K562 (cell line): ENCODE data around the gene ARHGEF10L. TPM values are rescaled to one million over a fixed set of nuclear protein-coding genes. Genes with fewer than 3 reads are reported as not detected.
A peak's percentile ranks its signal among the peaks of the same experiment; 100 is the strongest.

Experiments used
- ATAC-seq: fragments of 200-7000 bp; cut with Tn5 transposase; 3 replicates; pipeline ENCODE4 v1.9.1; 2020; ENCODE audit warnings: moderate library complexity
- BruUV-seq: library from RNA; stranded (reverse); fragments of 400-500 nt; replicated peaks from 2 replicates; lab custom pipeline; 2021; lab: Mats Ljungman, UMichigan
- CTCF ChIA-PET: fragments of 300-600 bp; formaldehyde crosslinking; extraction: SDS; loops from one replicate; lab custom pipeline; 2021; ENCODE audit warnings: low intra/inter-chr PET ratio; lab: Yijun Ruan, JAX
- POLR2A ChIA-PET: fragments of 300-600, 350-650 bp; sonication (Branson Sonifier 250); formaldehyde crosslinking; extraction: SDS; loops from one replicate; lab custom pipeline; 2021; ENCODE audit warnings: antibody characterized with exemption, inconsistent platforms; lab: Yijun Ruan, JAX
- DNase-seq, 4 experiments: peaks; one replicate each; pipeline versions ENCODE4 v3.0.0 to v3.0.0-alpha.2; 2011 to 2018; ENCODE audit warnings: low spot score in 3 of 4, mixed read lengths in 3 of 4; ENCODE audit errors: extremely low read depth in 1 of 4
- FAIRE-seq: peaks from 2 replicates; lab custom pipeline; 2011; peaks lifted over from hg19 to GRCh38; lab: Jason Lieb, UNC
- H2AFZ ChIP-seq: 2 replicates; pipeline ENCODE4 v1.6.0; 2011; ENCODE audit warnings: low read depth, low read length, control low read depth, inconsistent platforms
- H3K27ac ChIP-seq: fragments of 200-600 bp; 3 replicates; pipeline ENCODE4 v1.8.0; 2011; ENCODE audit warnings: low read depth, mild to moderate bottlenecking, control low read depth, inconsistent platforms, low read length, moderate library complexity, mixed read lengths; ENCODE audit errors: extremely low read depth
- H3K27me3 ChIP-seq, 2 experiments: fragments of 300-600 bp in 1 of 2; 2 replicates in 1 of 2; 3 replicates in 1 of 2; pipeline versions ENCODE4 v1.6.0 to v1.8.0; 2011; ENCODE audit warnings: inconsistent platforms in 2 of 2, low read length in 2 of 2, mild to moderate bottlenecking in 1 of 2, mixed read lengths in 1 of 2, moderate library complexity in 1 of 2; ENCODE audit not compliant: control insufficient read depth in 2 of 2, insufficient read depth in 2 of 2
- H3K36me3 ChIP-seq: fragments of 300-600 bp; 3 replicates; pipeline ENCODE4 v1.8.0; 2011; ENCODE audit warnings: mild to moderate bottlenecking, low read length, inconsistent platforms; ENCODE audit not compliant: control insufficient read depth, insufficient read depth
- H3K4me1 ChIP-seq, 2 experiments: fragments of 200-600 bp in 1 of 2; replicated peaks in 1 of 2; 2 replicates in 1 of 2; 3 replicates in 1 of 2; pipeline versions ENCODE4 v1.5.1 to v1.8.0; 2011; ENCODE audit warnings: inconsistent platforms in 2 of 2, low read length in 2 of 2, mild to moderate bottlenecking in 1 of 2, mixed read lengths in 1 of 2, moderate library complexity in 1 of 2; ENCODE audit not compliant: control insufficient read depth in 2 of 2, insufficient read depth in 2 of 2
- H3K4me2 ChIP-seq: 2 replicates; pipeline ENCODE4 v1.6.1; 2011; ENCODE audit warnings: low read length, control low read depth, inconsistent platforms, mixed read lengths; ENCODE audit not compliant: insufficient read depth
- H3K4me3 ChIP-seq: fragments of 200-600 bp; sonication (generic), shearing (Covaris generic); 2 replicates; pipeline ENCODE4 v1.5.1; 2016; ENCODE audit warnings: control low read depth, inconsistent platforms
- H3K79me2 ChIP-seq: fragments of 200-600 bp; 3 replicates; pipeline ENCODE4 v1.8.0; 2011; ENCODE audit warnings: low read length, inconsistent platforms; ENCODE audit not compliant: control insufficient read depth, insufficient read depth
- H3K9ac ChIP-seq, 2 experiments: 2 replicates each; pipeline versions ENCODE4 v1.6.0 to v1.6.1; 2011; ENCODE audit warnings: low read depth in 2 of 2, low read length in 2 of 2, control low read depth in 1 of 2, inconsistent platforms in 1 of 2, mild to moderate bottlenecking in 1 of 2, mixed read lengths in 1 of 2; ENCODE audit not compliant: insufficient read depth in 1 of 2
- H3K9me1 ChIP-seq: one replicate; pipeline ENCODE4 v1.6.0; 2011; ENCODE audit warnings: inconsistent platforms, mild to moderate bottlenecking, low read length, moderate library complexity; ENCODE audit not compliant: control insufficient read depth, insufficient read depth
- H3K9me3 ChIP-seq: replicated peaks from 2 replicates; pipeline ENCODE4 v1.5.1; 2011; ENCODE audit warnings: low read depth, low read length, inconsistent platforms; ENCODE audit not compliant: control insufficient read depth, insufficient read depth
- H4K20me1 ChIP-seq: replicated peaks from 2 replicates; pipeline ENCODE4 v1.6.1; 2011; ENCODE audit warnings: low read length, inconsistent platforms, mixed read lengths; ENCODE audit not compliant: control insufficient read depth, insufficient read depth
- CTCF ChIP-seq, 3 experiments: IDR thresholded peaks in 2 of 3; conservative IDR thresholded peaks in 1 of 3; 2 replicates each; pipeline ENCODE4 v1.5.1; 2011 to 2012; ENCODE audit warnings: low read length in 3 of 3, mild to moderate bottlenecking in 3 of 3, control low read depth in 2 of 3, improper control_type of control experiment in 1 of 3, inconsistent platforms in 1 of 3, low read depth in 1 of 3, mixed read lengths in 1 of 3, moderate library complexity in 1 of 3; ENCODE audit not compliant: insufficient read depth in 2 of 3
- WGBS: fragments of 100-300 bp; shearing (Covaris generic); methylation state at CpG from one replicate; pipeline ENCODE4 v1.1.6; 2016; ENCODE audit warnings: low coverage, mixed read lengths; ENCODE audit not compliant: insufficient coverage; ENCODE audit errors: missing lambda C conversion rate; 5-methylcytosine and 5-hydroxymethylcytosine counted together
- in situ Hi-C: fragments of 300-500 bp; cut with MboI; formaldehyde crosslinking; loops from 4 replicates; pipeline ENCODE4 v1.15.0; 2018; ENCODE audit warnings: inconsistent platforms, mixed read lengths
- intact Hi-C: fragments of 100-400 bp; cut with micrococcal nuclease; formaldehyde crosslinking; loops from 2 replicates; pipeline ENCODE4 v1.14.2; 2022
- polyA plus RNA-seq, 8 experiments: library from polyadenylated mRNA; depleted of rRNA in 4 of 8; stranded (reverse) in 5 of 8; unstranded in 3 of 8; fragments of >200 nt; fragmentation: Nextera tagmentation in 2 of 8; fragmentation: Illumina TruSeq in 1 of 8; extraction: Ambion mirVana in 2 of 8; extraction: Trizol in 1 of 8; gene quantifications; 2 replicates each; pipeline versions ENCODE4 v1.2.1 to v1.2.3, GENCODE V29; 2011 to 2014; ENCODE audit warnings: inconsistent platforms in 1 of 8, missing spikeins in 1 of 8
- total RNA-seq, 7 experiments: library from RNA; depleted of rRNA in 6 of 7; stranded (reverse); fragments of >200 nt in 6 of 7; fragmentation: Illumina TruSeq in 2 of 7; extraction: Trizol in 2 of 7; gene quantifications; 2 replicates each; pipeline versions ENCODE4 v1.2.1 to v1.2.3, GENCODE V29; 2011 to 2021; ENCODE audit warnings: low replicate concordance in 1 of 7
- TF ChIP-seq, protein P1 (sequence below): IDR thresholded peaks from 2 replicates; pipeline ENCODE4 v1.6.1; 2012; ENCODE audit warnings: low read depth, low read length, improper control_type of control experiment, borderline replicate concordance

ARHGEF10L gene
- total and polyA plus RNA-seq, 9 of the 15 experiments (the other 6 are each of a cell fraction or from before 2014, with no cell fraction given): 0.09 to 0.13 TPM; not detected in 7

- intact Hi-C loops: no loop called here
- ATAC-seq (peak; percentile 65), DNase-seq (no peak), FAIRE-seq (no peak)
- Histone ChIP-seq H3K9me1 (no peaks in the 10 kb centered on the region), H3K4me2 (no peak overlapping the region), H3K27me3 (peaks cover 21 to 46% of the 10 kb centered on the region in 2 experiments), H3K9ac (no peak overlapping the region)
- in situ Hi-C loops: no loop called here
- CTCF ChIA-PET: no interaction called here
- 0 out of 6 replicates have a peak, but pooled peaks of 1 of the 3 experiments have one; percentile 1 for TF ChIP-seq CTCF (IDR thresholded peaks at IDR 0.05 in 2 of 3, conservative IDR thresholded peaks at IDR 0.05 in 1 of 3; ENCODE audit: insufficient read depth in 2 of 3, low read depth in 1 of 3, low read length in 3 of 3)
- TF ChIP-seq, protein P1, sequence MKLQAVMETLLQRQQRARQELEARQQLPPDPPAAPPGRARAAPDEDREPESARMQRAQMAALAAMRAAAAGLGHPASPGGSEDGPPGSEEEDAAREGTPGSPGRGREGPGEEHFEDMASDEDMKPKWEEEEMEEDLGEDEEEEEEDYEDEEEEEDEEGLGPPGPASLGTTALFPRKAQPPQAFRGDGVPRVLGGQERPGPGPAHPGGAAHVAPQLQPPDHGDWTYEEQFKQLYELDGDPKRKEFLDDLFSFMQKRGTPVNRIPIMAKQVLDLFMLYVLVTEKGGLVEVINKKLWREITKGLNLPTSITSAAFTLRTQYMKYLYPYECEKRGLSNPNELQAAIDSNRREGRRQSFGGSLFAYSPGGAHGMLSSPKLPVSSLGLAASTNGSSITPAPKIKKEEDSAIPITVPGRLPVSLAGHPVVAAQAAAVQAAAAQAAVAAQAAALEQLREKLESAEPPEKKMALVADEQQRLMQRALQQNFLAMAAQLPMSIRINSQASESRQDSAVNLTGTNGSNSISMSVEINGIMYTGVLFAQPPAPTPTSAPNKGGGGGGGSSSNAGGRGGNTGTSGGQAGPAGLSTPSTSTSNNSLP: no peak
- TF ChIP-seq, all 486 proteins: peak for 1
- Histone ChIP-seq H3K27ac (no peak overlapping the region), H3K36me3 (no peaks in the 10 kb centered on the region), H4K20me1 (peaks cover 8% of the 10 kb centered on the region), H3K4me3 (no peak overlapping the region), H2AFZ (no peak overlapping the region), H3K4me1 (no peaks in the 10 kb centered on the region), H3K79me2 (no peaks in the 10 kb centered on the region), H3K9me3 (no peaks in the 10 kb centered on the region)
- 1% methylated on average over 6 of the region's 6 CpGs for WGBS
- no TSS peak for BruUV-seq
- POLR2A ChIA-PET: interaction anchor here (1.0 kb wide), 1 partner anchor 72 kb away, joined by 3 read pairs; no protein-coding TSS in a partner anchor
Observed at GRCh38 chr1:17507915-17508314, 31.6 kb upstream of the ARHGEF10L start.
